SK-N-SH (cell line): ENCODE measurements around the gene ISLR. TPM values are rescaled to one million over a fixed set of nuclear protein-coding genes. Genes with fewer than 3 reads are reported as not detected.
A peak's percentile ranks its signal among the peaks of the same experiment; 100 is the strongest.

Experiments used
- CTCF ChIA-PET: fragments of 300-600, 350-600 bp; formaldehyde crosslinking; extraction: SDS; loops from one replicate; lab custom pipeline; 2021; lab: Yijun Ruan, JAX
- POLR2A ChIA-PET: fragments of 350-600 bp; sonication (Branson Sonifier 250); formaldehyde crosslinking; extraction: SDS; loops from one replicate; lab custom pipeline; 2020; ENCODE audit warnings: antibody characterized with exemption, inconsistent platforms; lab: Yijun Ruan, JAX
- DNase-seq: peaks from one replicate; pipeline ENCODE4 v3.0.0; 2012
- H2AFZ ChIP-seq: fragments of 200-600 bp; sonication (generic); 2 replicates; pipeline ENCODE4 v1.8.1; 2016; ENCODE audit warnings: antibody characterized with exemption, mild to moderate bottlenecking, low read depth
- H3F3A ChIP-seq: fragments of 200-600 bp; sonication (generic); replicated peaks from 2 replicates; pipeline ENCODE3; 2016; ENCODE audit warnings: antibody characterized with exemption, mild to moderate bottlenecking; ENCODE audit not compliant: insufficient read depth
- H3K27ac ChIP-seq, 2 experiments: fragments of 200-500 bp in 1 of 2; fragments of 200-600 bp in 1 of 2; sonication (Bioruptor generic) in 1 of 2; sonication (generic), shearing (Covaris generic) in 1 of 2; 2 replicates each; pipeline versions ENCODE4 v1.5.1 to v1.6.1; 2014 to 2016; ENCODE audit warnings: low read depth in 2 of 2, inconsistent platforms in 1 of 2, low read length in 1 of 2, mild to moderate bottlenecking in 1 of 2, mixed read lengths in 1 of 2
- H3K27me3 ChIP-seq: fragments of 200-600 bp; sonication (generic), shearing (Covaris generic); 2 replicates; pipeline ENCODE4 v1.6.1; 2016; ENCODE audit warnings: mixed run types; ENCODE audit not compliant: insufficient read depth
- H3K36me3 ChIP-seq, 2 experiments: fragments of 200-500 bp in 1 of 2; fragments of 200-600 bp in 1 of 2; sonication (Bioruptor generic) in 1 of 2; sonication (generic) in 1 of 2; replicated peaks in 1 of 2; 2 replicates each; pipeline versions ENCODE3 to v1.5.1; 2014 to 2016; ENCODE audit warnings: low read length in 1 of 2, mild to moderate bottlenecking in 1 of 2; ENCODE audit not compliant: insufficient read depth in 2 of 2, control insufficient read depth in 1 of 2
- H3K4me1 ChIP-seq, 2 experiments: fragments of 200-500 bp in 1 of 2; fragments of 200-600 bp in 1 of 2; sonication (Bioruptor generic) in 1 of 2; sonication (generic), shearing (Covaris generic) in 1 of 2; 2 replicates each; pipeline versions ENCODE4 v1.5.1 to v1.6.1; 2014 to 2016; ENCODE audit warnings: low read depth in 1 of 2, low read length in 1 of 2, mixed run types in 1 of 2; ENCODE audit not compliant: insufficient read depth in 2 of 2, control insufficient read depth in 1 of 2
- H3K4me2 ChIP-seq: fragments of 200-600 bp; sonication (generic), shearing (Covaris generic); 2 replicates; pipeline ENCODE4 v1.6.1; 2017; ENCODE audit warnings: mixed run types
- H3K4me3 ChIP-seq, 2 experiments: fragments of 200-500 bp in 1 of 2; fragments of 200-600 bp in 1 of 2; sonication (Bioruptor generic) in 1 of 2; sonication (generic), shearing (Covaris generic) in 1 of 2; 2 replicates each; pipeline versions ENCODE4 v1.5.1 to v1.8.1; 2014 to 2016; ENCODE audit warnings: low read depth in 2 of 2, inconsistent platforms in 1 of 2, low read length in 1 of 2, mild to moderate bottlenecking in 1 of 2, mixed read lengths in 1 of 2, moderate library complexity in 1 of 2
- H3K79me2 ChIP-seq: fragments of 200-600 bp; sonication (generic); 2 replicates; pipeline ENCODE4 v1.8.1; 2017; ENCODE audit warnings: mild to moderate bottlenecking; ENCODE audit not compliant: insufficient read depth
- H3K9ac ChIP-seq: fragments of 200-600 bp; sonication (generic); 2 replicates; pipeline ENCODE4 v1.6.1; 2017; ENCODE audit warnings: mixed run types
- H3K9me2 ChIP-seq: fragments of 200-600 bp; sonication (generic); 2 replicates; pipeline ENCODE4 v1.6.1; 2017; ENCODE audit warnings: mixed run types
- H3K9me3 ChIP-seq: fragments of 200-600 bp; sonication (generic); 2 replicates; pipeline ENCODE4 v1.6.1; 2017; ENCODE audit warnings: mixed run types, mild to moderate bottlenecking, moderate library complexity
- H4K20me1 ChIP-seq: fragments of 200-600 bp; sonication (generic); 2 replicates; pipeline ENCODE4 v1.6.1; 2017; ENCODE audit warnings: mild to moderate bottlenecking, mixed run types; ENCODE audit not compliant: insufficient read depth
- EP300 ChIP-seq, 2 experiments: IDR thresholded peaks; 2 replicates each; pipeline versions ENCODE4 v1.4.0 to v1.6.1; 2012; ENCODE audit warnings: borderline replicate concordance in 1 of 2, low read depth in 1 of 2, low read length in 1 of 2
- EZH2phosphoT487 ChIP-seq: fragments of 200-600 bp; sonication (generic); IDR thresholded peaks from 2 replicates; pipeline ENCODE4 v1.6.1; 2017; ENCODE audit warnings: low read depth, mixed run types, mild to moderate bottlenecking, antibody characterized with exemption, moderate library complexity, borderline replicate concordance
- GATA2 ChIP-seq: sonication (generic); formaldehyde crosslinking; IDR thresholded peaks from 2 replicates; pipeline ENCODE4 v1.5.0; 2020; ENCODE audit warnings: mild to moderate bottlenecking, missing genetic modification reagents
- JUND ChIP-seq: IDR thresholded peaks from 2 replicates; pipeline ENCODE4 v1.4.0; 2012
- MEF2A ChIP-seq: IDR thresholded peaks from 2 replicates; pipeline ENCODE4 v1.4.0; 2012; ENCODE audit warnings: low read depth, borderline replicate concordance
- MXI1 ChIP-seq: IDR thresholded peaks from 2 replicates; pipeline ENCODE4 v1.6.1; 2012; ENCODE audit warnings: mild to moderate bottlenecking, low read depth, low read length, improper control_type of control experiment
- NFIC ChIP-seq: IDR thresholded peaks from 2 replicates; pipeline ENCODE4 v1.4.0; 2012; ENCODE audit warnings: borderline replicate concordance
- NRF1 ChIP-seq: IDR thresholded peaks from 2 replicates; pipeline ENCODE4 v1.6.1; 2012; ENCODE audit warnings: low read depth, mild to moderate bottlenecking, low read length
- POLR2AphosphoS5 ChIP-seq: IDR thresholded peaks from 2 replicates; pipeline ENCODE4 v1.6.1; 2012; ENCODE audit warnings: low read depth, low read length
- SIN3A ChIP-seq: IDR thresholded peaks from 2 replicates; pipeline ENCODE4 v1.6.1; 2012; ENCODE audit warnings: low read depth, mild to moderate bottlenecking, low read length, moderate library complexity, borderline replicate concordance
- SMC3 ChIP-seq: IDR thresholded peaks from 2 replicates; pipeline ENCODE4 v1.6.1; 2012; ENCODE audit warnings: low read depth, low read length, improper control_type of control experiment
- YY1 ChIP-seq: IDR thresholded peaks from 2 replicates; pipeline ENCODE4 v1.4.0; 2012; ENCODE audit warnings: low read depth, mild to moderate bottlenecking
- WGBS: methylation state at CpG from one replicate; pipeline ENCODE4 v1.1.6; 2017; ENCODE audit warnings: low lambda C conversion rate; 5-methylcytosine and 5-hydroxymethylcytosine counted together
- polyA plus RNA-seq, 3 experiments: library from polyadenylated mRNA; depleted of rRNA; stranded (reverse); fragments of >200 nt; gene quantifications; 2 replicates each; pipeline ENCODE4 v1.2.3, GENCODE V29; 2012
- TF ChIP-seq, protein P1 (sequence below): fragments of 150-350 bp; IDR thresholded peaks from 2 replicates; pipeline ENCODE4 v1.6.1; 2016; ENCODE audit warnings: mild to moderate bottlenecking, low read depth, low read length
- TF ChIP-seq, protein P2 (sequence below): fragments of 150-350 bp; IDR thresholded peaks from 2 replicates; pipeline ENCODE4 v1.6.1; 2017; ENCODE audit warnings: antibody characterized with exemption, low read length, low read depth, borderline replicate concordance

Gene ISLR
- polyA plus RNA-seq, 1 of the 3 experiments (the other 2 are of a cell fraction), result 7.3 TPM

DNA sequence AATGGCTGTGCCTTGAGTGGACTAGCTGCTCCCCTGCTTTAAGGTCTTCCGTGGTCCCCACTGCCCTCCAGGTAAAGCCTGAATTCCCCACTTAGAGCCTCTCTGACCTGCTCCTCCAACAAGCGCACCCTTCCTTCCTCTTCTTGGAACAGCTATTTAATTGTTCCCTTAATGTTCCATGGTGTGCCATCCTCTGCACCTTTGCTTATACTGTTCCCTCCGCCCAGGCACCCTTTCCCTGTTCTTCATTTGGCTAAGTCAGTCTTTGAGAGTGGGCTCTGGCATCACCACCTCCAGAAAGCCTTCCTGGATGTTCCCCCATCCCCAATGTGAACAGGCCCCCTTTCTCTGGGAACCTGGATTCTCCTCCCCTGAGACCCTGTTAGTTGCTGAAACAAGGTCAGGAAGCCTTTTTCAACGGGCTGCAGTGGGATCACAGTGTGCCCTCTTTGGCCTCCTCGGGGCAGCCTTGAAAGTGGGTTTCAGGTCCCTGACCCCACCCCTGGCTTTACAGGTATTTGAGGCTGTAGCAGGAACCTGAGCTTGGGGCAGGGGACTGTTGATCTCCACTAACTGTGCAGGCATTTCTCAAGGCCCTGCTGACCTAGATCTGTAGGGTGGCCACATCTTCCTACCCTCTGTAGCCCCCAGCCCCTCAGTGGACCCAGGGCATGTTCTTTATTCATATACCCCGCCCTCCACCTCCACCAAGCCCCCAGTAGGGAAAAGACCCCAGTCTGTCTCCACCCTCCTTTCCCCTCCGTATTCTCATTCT lies 5.0 kb downstream of the ISLR start:
- no peaks in the 10 kb centered on the region for H3K27me3 ChIP-seq
- H3K9ac ChIP-seq, result peak overlapping the region; percentile 55; the same call in 1 of the 2 replicates
- POLR2A ChIA-PET, result interaction anchor here (1.1 to 2.4 kb wide), 6 partner anchors 16 to 129 kb away, joined by 3 to 8 read pairs (median 4); no protein-coding TSS in a partner anchor
- H3K79me2 ChIP-seq, result no peaks in the 10 kb centered on the region
- peak; percentile 19 for DNase-seq
- no peaks in the 10 kb centered on the region for H3K9me3 ChIP-seq
- H3K36me3 ChIP-seq, result peaks cover 1 to 13% of the 10 kb centered on the region in 2 experiments
- H3K4me3 ChIP-seq, result no peak overlapping the region
- peaks cover 20% of the 10 kb centered on the region for H3F3A ChIP-seq
- CTCF ChIA-PET, result interaction anchor here (0.9 to 1.4 kb wide), 5 partner anchors 16 to 129 kb away, joined by 3 to 5 read pairs (median 4); no protein-coding TSS in a partner anchor
- peaks cover 47 to 75% of the 10 kb centered on the region in 2 experiments; a peak in 3 of 4 replicates for H3K4me1 ChIP-seq
- no peaks in the 10 kb centered on the region for H4K20me1 ChIP-seq
- 89% methylated on average over 6 of the region's 7 CpGs for WGBS
- peak overlapping the region; percentile 83 to 86 for H3K27ac ChIP-seq
- H2AFZ ChIP-seq, result no peak overlapping the region
- TF ChIP-seq EZH2phosphoT487 (no peak), NFIC (no peak), MEF2A (no peak), YY1 (no peak), EP300 (IDR thresholded peaks at IDR 0.05; ENCODE audit: borderline replicate concordance in 1 of 2, low read depth in 1 of 2, low read length in 1 of 2) (no peak), SMC3 (no peak), JUND (no peak), GATA2 (CRISPR knock-in tag) (no peak), NRF1 (no peak), POLR2AphosphoS5 (no peak), MXI1 (no peak), SIN3A (no peak)
- TF ChIP-seq, protein P1, sequence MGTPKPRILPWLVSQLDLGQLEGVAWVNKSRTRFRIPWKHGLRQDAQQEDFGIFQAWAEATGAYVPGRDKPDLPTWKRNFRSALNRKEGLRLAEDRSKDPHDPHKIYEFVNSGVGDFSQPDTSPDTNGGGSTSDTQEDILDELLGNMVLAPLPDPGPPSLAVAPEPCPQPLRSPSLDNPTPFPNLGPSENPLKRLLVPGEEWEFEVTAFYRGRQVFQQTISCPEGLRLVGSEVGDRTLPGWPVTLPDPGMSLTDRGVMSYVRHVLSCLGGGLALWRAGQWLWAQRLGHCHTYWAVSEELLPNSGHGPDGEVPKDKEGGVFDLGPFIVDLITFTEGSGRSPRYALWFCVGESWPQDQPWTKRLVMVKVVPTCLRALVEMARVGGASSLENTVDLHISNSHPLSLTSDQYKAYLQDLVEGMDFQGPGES, result no peak
- TF ChIP-seq, protein P2, sequence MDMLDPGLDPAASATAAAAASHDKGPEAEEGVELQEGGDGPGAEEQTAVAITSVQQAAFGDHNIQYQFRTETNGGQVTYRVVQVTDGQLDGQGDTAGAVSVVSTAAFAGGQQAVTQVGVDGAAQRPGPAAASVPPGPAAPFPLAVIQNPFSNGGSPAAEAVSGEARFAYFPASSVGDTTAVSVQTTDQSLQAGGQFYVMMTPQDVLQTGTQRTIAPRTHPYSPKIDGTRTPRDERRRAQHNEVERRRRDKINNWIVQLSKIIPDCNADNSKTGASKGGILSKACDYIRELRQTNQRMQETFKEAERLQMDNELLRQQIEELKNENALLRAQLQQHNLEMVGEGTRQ, result no peak
- TF ChIP-seq, all 33 proteins: peak for 0
- H3K4me2 ChIP-seq, result peak overlapping the region; percentile 54
- no peaks in the 10 kb centered on the region for H3K9me2 ChIP-seq
